HG03159 (cell line): ENCODE data around the gene OR10D3.
"Not testable (repeated sequence)": the region's sequence is repeated elsewhere in the genome, so short reads cannot be mapped to it uniquely, and the experiment has no call there.

Experiments
- ATAC-seq: cut with Tn5 transposase; IDR thresholded peaks from one replicate; pipeline ENCODE4 v1.9.1; 2021; ENCODE audit warnings: mild to moderate bottlenecking, moderate library complexity; ENCODE audit not compliant: unreplicated experiment

OR10D3 gene

DNA sequence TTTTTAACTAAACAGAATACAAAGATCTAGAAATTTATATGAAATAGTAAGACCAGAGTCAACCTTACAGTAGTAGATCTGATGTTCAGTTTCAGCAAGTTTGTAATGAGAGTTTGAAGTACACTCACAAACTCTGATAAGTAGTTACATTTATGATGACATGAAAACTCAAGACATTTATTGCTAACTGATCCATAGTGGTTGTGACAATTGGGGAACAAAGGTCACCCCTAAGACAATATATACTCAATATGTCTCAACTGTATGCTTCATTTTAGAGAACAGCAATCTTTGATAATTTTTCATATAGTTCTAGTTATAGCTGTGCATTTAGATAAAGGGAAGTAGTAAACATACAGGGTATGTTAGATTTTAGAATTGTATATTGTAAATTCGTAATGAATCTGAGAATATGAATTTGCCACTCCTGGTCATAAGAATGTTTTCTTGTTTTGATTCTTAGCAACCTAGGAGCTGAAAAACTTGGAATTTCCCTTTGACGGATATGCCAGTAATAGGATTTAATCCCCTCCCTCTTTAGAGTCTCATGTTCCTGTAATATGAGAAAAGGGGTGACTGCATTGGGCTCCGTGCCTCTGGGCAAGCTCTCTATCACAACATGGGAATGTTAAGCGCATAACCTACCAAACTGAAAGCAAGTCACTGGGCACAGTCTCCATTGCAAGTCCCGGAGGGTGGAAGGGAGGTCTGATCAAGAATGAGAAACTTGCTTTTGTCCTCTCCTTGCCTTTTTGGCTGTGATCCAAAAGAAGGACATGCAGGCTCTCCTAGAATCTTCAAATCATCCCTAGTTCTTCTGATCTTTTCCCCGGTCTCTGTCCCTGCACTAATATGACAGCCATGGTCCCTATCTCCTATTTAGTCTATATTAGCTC, 11.4 kb downstream of the OR10D3 start:
- no peak for ATAC-seq

GRCh38 chr11:124195189-124195734, 12.1 kb downstream of the OR10D3 start:
- peak; percentile 83 for ATAC-seq

GRCh38 chr11:124197999-124198398, 14.9 kb downstream of the OR10D3 start:
- no peak for ATAC-seq

- no peak for ATAC-seq
Observed at GRCh38 chr11:124198897-124199296, 15.8 kb downstream of the OR10D3 start.

DNA sequence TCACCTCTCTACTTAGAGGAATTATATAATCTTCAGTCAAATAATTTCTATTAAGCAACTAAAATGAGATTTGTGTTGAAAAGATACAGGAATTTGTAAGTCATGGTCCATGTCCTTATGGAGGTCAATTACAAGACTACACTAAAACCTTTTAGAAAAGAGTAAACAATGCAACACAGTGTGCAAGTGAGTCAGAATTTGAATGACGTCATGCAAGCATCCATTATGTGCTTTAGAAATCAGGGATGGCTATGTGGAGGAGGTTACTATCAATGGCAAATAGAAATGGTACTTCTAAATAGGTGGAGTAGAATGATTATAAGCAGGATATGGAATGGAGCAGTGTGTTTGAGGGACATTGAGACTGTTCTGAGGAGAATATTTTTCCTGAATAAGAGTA, 16.6 kb downstream of the OR10D3 start:
- no peak for ATAC-seq

DNA sequence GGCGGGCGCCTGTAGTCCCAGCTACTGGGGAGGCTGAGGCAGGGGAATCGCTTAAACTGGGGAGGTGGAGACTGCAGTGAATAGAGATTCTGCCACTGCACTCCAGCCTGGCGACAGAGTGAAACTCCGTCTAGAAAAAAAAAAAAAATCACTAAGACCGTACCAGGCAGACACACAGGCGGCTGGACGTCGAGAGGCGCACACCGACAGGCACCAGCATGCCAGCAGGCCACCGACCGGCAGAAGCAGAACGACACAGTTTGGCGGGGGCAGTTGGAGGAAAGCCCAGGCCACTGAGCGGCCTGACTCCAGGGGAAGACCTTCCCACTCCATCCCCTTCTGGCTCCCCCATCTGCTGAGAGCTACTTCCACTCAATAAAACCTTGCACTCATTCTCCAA, 17.5 kb downstream of the OR10D3 start:
- ATAC-seq = no peak

GRCh38 chr11:124202951-124203350, 19.8 kb downstream of the OR10D3 start:
- ATAC-seq = no peak

DNA sequence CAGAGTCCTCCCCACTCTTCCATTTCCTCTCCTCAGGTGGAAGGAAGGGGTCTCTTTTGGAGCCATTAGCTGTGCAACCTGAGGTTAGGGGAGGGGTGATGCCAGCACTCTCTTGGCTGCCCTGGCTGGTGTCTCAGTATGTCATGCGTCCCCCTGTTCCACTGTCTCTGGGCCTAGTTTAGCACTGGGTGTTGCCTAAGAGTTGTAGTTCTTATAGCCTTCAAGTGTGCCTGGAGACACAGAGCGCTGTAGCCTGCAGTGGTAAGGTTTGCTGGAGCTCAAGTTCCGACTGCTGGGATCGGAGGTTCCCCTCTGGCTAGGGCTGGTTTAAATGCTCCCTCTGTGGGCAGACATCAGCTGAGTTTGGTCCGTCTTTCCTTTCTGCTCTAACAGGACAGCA, 20.9 kb downstream of the OR10D3 start:
- ATAC-seq = no peak

DNA sequence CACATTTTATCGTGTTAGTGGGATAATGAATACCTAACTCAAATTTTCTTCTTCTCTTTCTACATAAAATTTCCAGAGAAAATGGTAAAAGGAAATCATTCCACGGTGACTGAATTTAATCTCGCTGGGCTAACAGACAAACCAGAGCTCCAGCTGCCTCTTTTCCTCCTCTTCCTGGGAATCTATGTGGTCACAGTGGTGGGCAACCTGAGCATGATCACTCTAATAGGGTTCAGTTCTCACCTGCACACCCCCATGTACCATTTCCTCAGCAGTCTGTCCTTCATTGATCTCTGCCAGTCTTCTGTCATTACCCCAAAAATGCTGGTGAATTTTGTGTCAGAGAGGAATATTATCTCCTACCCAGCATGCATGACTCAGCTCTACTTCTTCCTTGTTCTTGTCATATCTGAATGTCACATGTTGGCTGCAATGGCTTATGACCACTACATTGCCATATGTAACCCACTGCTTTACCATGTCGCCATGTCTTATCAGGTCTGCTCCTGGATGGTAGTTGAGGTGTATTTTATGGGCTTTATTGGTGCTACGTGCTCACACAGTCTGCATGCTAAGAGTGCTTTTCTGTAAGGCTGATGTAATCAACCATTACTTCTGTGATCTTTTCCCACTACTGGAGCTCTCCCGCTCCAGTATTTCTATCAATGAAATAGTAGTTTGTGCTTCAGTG, 24.1 kb downstream of the OR10D3 start:
- ATAC-seq = no peak

DNA sequence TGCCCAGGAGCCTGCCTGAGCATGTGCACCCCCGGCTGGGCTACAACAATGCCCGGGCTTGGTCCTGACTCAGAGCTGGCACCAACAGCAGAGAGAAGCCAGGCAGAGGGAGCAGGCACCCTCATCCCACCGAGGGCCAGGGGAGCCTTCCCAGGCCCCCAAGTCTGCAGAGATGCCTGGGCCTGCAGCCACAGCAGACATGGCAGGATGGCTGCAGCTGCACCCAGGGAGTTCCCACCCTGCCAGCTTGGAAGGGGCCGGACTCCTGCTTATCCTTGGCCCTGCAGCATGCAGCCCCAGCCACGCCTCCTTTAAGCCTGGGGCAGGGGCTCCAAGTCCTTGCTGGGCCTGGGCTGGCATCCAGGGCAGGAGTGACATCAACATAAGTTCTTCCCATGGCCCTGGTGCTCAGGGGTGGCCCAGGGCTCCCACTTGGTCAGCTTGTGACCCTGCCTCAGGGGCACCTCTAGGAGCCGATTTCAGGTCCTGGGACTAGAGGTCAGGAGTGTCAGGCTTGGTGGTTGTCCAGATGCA, 26.7 kb downstream of the OR10D3 start:
- ATAC-seq = no peak

DNA sequence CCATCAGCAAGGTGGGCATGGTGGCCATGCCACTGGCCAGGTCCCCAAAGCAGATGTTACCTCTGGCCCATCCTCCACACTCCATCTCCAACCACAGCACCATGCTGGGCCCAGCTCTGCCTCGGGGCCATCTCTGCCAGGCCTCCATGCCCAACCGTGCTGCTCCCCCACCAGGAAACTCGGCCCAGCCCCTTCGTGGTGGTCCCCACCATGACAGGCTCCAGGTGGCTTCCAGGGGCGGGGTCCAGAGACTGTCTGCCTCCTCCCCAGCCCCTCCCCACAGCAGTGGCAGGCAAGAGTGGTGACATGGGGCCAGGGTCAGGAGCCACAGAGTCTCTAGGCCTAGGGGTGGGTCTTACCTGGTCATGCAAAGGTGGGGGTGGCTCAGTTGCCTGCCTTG, 27.3 kb downstream of the OR10D3 start:
- ATAC-seq = no peak

DNA sequence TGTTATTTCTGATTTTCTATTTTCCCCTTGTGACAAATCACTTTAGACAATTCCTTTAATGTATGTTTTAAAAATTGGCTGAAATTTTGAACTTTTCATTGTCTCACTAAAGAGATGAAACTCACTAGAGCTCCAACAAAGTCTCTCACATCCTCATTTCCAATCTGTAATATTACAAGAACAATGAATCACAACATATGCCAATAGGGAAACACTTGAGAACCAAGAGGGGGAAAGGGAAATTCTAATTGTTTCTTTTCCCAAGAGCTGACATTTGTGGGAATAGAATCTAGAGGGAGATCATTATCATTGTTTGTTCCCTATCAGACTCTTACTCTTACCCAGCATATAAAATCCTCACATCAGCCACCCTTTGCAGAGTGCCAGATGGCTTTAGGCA, 28.2 kb downstream of the OR10D3 start:
- ATAC-seq = no peak

- ATAC-seq = no peak
Observed at GRCh38 chr11:124214027-124214426, 30.9 kb downstream of the OR10D3 start.

GRCh38 chr11:124219126-124219525, 36.0 kb downstream of the OR10D3 start:
- ATAC-seq = no peak

GRCh38 chr11:124222407-124222806, 39.3 kb downstream of the OR10D3 start:
- ATAC-seq = no peak

DNA sequence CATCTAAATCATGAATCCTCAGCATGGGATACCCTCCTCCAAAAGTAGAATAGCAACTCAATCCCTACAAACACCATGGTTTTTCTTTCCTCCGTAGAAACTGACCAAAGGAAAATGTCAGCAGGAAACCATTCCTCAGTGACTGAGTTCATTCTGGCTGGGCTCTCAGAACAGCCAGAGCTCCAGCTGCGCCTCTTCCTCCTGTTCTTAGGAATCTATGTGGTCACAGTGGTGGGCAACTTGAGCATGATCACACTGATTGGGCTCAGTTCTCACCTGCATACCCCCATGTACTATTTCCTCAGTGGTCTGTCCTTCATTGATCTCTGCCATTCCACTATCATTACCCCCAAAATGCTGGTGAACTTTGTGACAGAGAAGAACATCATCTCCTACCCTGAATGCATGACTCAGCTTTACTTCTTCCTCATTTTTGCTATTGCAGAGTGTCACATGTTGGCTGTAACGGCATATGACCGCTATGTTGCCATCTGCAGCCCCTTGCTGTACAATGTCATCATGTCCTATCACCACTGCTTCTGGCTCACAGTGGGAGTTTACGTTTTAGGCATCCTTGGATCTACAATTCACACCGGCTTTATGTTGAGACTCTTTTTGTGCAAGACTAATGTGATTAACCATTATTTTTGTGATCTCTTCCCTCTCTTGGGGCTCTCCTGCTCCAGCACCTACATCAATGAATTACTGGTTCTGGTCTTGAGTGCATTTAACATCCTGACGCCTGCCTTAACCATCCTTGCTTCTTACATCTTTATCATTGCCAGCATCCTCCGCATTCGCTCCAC, 41.7 kb downstream of the OR10D3 start:
- not testable (repeated sequence) for ATAC-seq

- no peak for ATAC-seq
Observed at GRCh38 chr11:124225471-124225870, 42.3 kb downstream of the OR10D3 start.

- ATAC-seq = no peak
Observed at GRCh38 chr11:124233376-124233775, 50.2 kb downstream of the OR10D3 start.
